HG02981 (cell line): Measurements from ENCODE around the gene SBK1.
"Not testable (repeated sequence)": the region's sequence is repeated elsewhere in the genome, so short reads cannot be mapped to it uniquely, and the experiment has no call there.

Experiments
- ATAC-seq: cut with Tn5 transposase; IDR thresholded peaks from one replicate; pipeline ENCODE4 v1.9.1; 2021; ENCODE audit warnings: mild to moderate bottlenecking, moderate library complexity; ENCODE audit not compliant: unreplicated experiment

Gene SBK1

GRCh38 chr16:28330232-28330631 lies 37.9 kb downstream of the SBK1 start:
- ATAC-seq: not testable (repeated sequence)

GRCh38 chr16:28330981-28331380 lies 38.7 kb downstream of the SBK1 start:
- ATAC-seq: not testable (repeated sequence)

- ATAC-seq: not testable (repeated sequence)
Measured at GRCh38 chr16:28332632-28333031, 40.3 kb downstream of the SBK1 start.

DNA sequence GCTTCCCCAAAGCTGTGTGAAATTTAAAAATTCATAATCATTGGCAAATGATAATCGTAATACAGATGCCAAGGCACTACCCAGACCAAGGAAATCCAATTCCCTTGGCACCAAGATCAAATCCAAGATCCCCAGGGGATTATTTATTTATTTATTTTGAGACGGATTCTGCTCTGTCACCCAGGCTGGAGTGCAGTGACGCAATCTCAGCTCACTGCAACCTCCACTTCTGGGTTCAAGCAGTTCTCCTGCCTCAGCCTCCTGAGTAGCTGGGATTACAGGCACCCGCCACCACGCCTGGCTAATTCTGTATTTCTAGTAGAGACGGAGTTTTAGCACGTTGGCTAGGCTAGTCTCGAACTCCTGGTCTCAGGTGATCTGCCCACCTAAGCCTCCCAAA lies 43.4 kb downstream of the SBK1 start:
- ATAC-seq: not testable (repeated sequence)

- not testable (repeated sequence) for ATAC-seq
Measured at GRCh38 chr16:28336940-28337710, 44.8 kb downstream of the SBK1 start.

DNA sequence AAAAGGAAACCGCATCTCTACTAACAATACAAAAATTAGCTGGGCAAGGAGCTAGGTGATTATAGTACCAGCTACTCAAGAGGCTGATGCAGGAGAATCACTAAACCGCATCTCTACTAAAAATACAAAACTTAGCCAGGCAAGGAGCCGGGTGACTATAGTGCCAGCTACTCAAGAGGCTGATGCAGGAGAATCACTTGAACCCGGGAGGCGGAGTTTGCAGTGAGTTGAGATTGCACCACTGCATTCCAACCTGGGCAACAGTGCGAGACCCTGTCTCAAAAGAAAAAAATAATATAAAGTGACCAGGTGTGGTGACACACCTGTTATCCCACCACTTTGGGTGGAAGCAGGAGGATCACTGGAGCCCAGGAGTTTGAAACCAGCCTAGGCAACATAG lies 45.9 kb downstream of the SBK1 start:
- not testable (repeated sequence) for ATAC-seq

- ATAC-seq: not testable (repeated sequence)
Measured at GRCh38 chr16:28362600-28362999, 70.3 kb downstream of the SBK1 start.

- ATAC-seq: not testable (repeated sequence)
Measured at GRCh38 chr16:28363408-28363807, 71.1 kb downstream of the SBK1 start, which contains the start of gene NPIPB6. Gene NPIPB6 (minus strand): TSS chr16:28363508. CDS start chr16:28362822, 686 bp downstream.

DNA sequence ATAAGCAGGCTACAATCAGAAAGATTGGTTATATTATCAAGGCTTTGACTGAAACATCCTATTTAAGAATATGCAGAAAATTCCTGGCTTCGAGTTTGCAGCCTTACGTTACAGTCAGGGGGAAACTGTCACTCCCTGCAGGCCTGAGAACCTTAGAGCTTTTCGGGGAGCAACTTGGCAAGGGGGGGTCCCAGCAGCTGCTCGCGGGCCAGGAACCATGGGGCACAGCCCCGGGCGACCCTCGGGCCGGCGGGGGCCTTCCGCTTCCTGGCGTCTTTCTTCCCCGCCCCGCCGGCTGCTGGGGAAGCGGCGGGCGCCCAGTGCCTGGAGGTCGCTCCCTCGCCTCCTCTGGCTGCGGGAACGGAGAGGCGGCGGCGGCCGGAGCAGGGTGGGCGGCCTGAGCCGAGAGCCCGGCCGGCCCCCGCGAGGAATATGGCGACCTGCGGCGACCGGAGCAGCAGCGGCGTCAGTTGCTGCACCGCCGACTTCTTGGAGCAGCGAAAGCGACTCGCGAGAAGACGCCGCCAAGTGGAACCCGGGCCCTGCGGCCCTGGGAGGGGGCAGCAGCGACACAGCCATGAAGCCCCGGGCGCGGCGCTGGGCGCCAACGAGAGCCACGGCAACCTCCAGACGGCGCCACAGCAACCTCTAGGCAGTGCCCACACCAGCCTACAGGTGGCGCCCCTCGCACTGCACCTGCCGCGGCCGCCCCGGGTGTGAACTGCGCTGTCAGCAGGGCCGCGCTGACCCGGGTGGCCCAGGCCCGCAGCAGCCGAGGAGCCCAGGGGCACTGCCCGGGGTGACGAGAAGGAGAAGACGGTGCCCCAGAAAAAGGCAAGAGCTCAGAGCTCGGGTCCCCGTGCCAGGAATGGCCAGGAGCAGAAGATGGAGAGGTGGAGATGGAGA lies 72.2 kb downstream of the SBK1 start:
- ATAC-seq: peak; percentile 94

DNA sequence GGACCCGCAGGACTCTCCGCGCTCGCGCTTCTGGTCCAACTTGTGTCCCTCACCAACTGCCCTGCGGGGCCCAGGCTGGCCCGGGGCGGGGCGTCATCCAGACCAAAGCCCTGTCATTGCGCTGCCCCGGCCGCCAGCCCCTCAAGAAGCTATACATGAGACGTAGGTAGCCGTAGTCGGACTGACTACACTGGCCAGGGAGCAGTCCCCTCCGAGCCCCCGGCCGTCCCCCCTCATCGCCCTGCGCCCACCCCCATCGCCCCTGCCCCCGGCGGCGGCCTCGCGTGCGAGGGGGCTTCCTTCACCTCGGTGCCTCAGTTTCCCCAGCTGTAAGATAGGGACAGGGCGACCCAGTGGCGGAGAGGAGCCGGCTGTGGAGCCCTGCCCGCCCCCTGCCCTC lies 75.6 kb downstream of the SBK1 start:
- ATAC-seq: not testable (repeated sequence)
